ENCODE results near the gene LHFPL6.

Gene LHFPL6

GRCh38 chr13:39391761-39392160, 211.2 kb downstream of the LHFPL6 start:
- no peak for DNase-seq (ENCODE audit: low read depth in 1 of 2, low spot score in 1 of 2)

GRCh38 chr13:39389013-39389412, 214.0 kb downstream of the LHFPL6 start:
- no peak for DNase-seq (ENCODE audit: low read depth in 1 of 2, low spot score in 1 of 2)

GRCh38 chr13:39385621-39386231, 217.3 kb downstream of the LHFPL6 start:
- no peak for DNase-seq (ENCODE audit: low read depth in 1 of 2, low spot score in 1 of 2)

GRCh38 chr13:39385154-39385553, 217.8 kb downstream of the LHFPL6 start:
- DNase-seq (ENCODE audit: low read depth in 1 of 2, low spot score in 1 of 2), result no peak

GRCh38 chr13:39381456-39381855, 221.5 kb downstream of the LHFPL6 start:
- no peak for DNase-seq (ENCODE audit: low read depth in 1 of 2, low spot score in 1 of 2)

- DNase-seq (ENCODE audit: low read depth in 1 of 2, low spot score in 1 of 2), result no peak
These were observed 223.0 kb downstream of the LHFPL6 start for GRCh38 chr13:39379667-39380655.

GRCh38 chr13:39379118-39379517, 223.9 kb downstream of the LHFPL6 start:
- no peak for DNase-seq (ENCODE audit: low read depth in 1 of 2, low spot score in 1 of 2)

- DNase-seq (ENCODE audit: low read depth in 1 of 2, low spot score in 1 of 2), result no peak
These were observed 224.7 kb downstream of the LHFPL6 start for GRCh38 chr13:39378306-39378705.

- no peak for DNase-seq (ENCODE audit: low read depth in 1 of 2, low spot score in 1 of 2)
These were observed 225.3 kb downstream of the LHFPL6 start for GRCh38 chr13:39377699-39378098.

GRCh38 chr13:39376076-39376475, 226.9 kb downstream of the LHFPL6 start:
- DNase-seq (ENCODE audit: low read depth in 1 of 2, low spot score in 1 of 2), result no peak

GRCh38 chr13:39375601-39376000, 227.4 kb downstream of the LHFPL6 start:
- no peak for DNase-seq (ENCODE audit: low read depth in 1 of 2, low spot score in 1 of 2)

GRCh38 chr13:39374741-39375189, 228.2 kb downstream of the LHFPL6 start:
- no peak for DNase-seq (ENCODE audit: low read depth in 1 of 2, low spot score in 1 of 2)

- DNase-seq (ENCODE audit: low read depth in 1 of 2, low spot score in 1 of 2), result no peak
These were observed 229.8 kb downstream of the LHFPL6 start for GRCh38 chr13:39373145-39373544.

- no peak for DNase-seq (ENCODE audit: low read depth in 1 of 2, low spot score in 1 of 2)
These were observed 231.3 kb downstream of the LHFPL6 start for GRCh38 chr13:39371706-39372105.

GRCh38 chr13:39370554-39370953, 232.4 kb downstream of the LHFPL6 start:
- no peak for DNase-seq (ENCODE audit: low read depth in 1 of 2, low spot score in 1 of 2)

GRCh38 chr13:39370048-39370447, 232.9 kb downstream of the LHFPL6 start:
- no peak for DNase-seq (ENCODE audit: low read depth in 1 of 2, low spot score in 1 of 2)

GRCh38 chr13:39369161-39369890, 233.7 kb downstream of the LHFPL6 start:
- no peak for DNase-seq (ENCODE audit: low read depth in 1 of 2, low spot score in 1 of 2)

GRCh38 chr13:39365879-39366278, 237.1 kb downstream of the LHFPL6 start:
- no peak for DNase-seq (ENCODE audit: low read depth in 1 of 2, low spot score in 1 of 2)

- no peak for DNase-seq (ENCODE audit: low read depth in 1 of 2, low spot score in 1 of 2)
These were observed 238.0 kb downstream of the LHFPL6 start for GRCh38 chr13:39364947-39365468.

- no peak for DNase-seq (ENCODE audit: low read depth in 1 of 2, low spot score in 1 of 2)
These were observed 239.6 kb downstream of the LHFPL6 start for GRCh38 chr13:39363382-39363772.

GRCh38 chr13:39362652-39363381, 240.2 kb downstream of the LHFPL6 start:
- DNase-seq (ENCODE audit: low read depth in 1 of 2, low spot score in 1 of 2), result no peak

All from activated CD4-positive, alpha-beta T cell treated with anti-CD3 and anti-CD28 coated beads, Interleukin-2, amount 50 U/mL, for 24 hours (primary cell).